GM18870 (cell line): ENCODE results near the gene CACNA1E.
"Not testable (repeated sequence)": the region's sequence is repeated elsewhere in the genome, so short reads cannot be mapped to it uniquely, and the experiment has no call there.

Experiments
- ATAC-seq: cut with Tn5 transposase; IDR thresholded peaks from one replicate; pipeline ENCODE4 v1.9.1; 2021; ENCODE audit warnings: moderate library complexity; ENCODE audit not compliant: unreplicated experiment

The CACNA1E gene

DNA sequence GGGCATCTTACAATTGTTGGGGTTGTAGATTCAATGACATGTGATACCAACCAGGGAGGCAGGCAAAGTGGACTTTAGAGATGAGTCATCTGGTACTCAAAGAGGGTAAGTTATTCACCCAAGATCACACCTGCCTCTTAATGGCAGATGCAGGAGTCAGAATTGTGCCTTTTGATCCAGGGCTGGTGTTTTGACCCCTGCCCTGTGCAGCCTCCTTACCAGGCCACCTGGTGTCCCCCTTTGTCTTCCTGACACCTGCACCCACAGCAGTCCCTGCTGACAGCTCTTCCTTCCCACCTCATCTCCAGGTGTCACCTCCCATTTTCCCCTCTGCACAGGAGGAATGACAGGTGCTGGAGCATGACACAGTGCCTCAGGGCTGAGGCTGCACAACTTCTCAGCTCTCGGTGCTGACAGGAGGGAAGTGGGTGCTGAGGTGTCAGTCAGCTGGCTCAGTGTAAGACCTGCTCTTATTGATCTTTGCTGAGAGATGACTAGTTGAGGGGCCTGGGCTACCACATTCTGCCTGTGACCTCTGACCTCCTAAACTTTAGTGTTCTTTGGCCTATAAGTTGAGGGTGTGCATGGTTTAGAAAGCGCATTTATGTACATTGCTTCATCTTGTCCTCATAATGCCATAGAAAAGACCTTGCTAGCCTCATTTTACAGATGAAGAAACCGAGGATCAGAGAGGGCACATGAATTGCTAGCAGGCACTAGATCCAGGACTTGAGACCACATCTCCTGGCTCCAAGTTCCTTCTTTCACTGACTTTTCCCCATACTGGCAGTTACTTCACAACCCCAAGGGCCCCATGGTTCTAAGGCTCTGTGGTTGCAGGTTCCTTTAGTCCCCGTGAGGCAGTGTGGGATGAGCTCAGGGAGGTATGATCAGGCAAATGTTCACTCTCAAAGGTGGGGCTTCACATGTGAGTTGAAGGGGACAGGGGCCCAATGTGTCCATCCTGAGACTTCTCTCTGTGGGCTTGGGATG is 31.3 kb downstream of the CACNA1E start:
- peak; percentile 80 for ATAC-seq

DNA sequence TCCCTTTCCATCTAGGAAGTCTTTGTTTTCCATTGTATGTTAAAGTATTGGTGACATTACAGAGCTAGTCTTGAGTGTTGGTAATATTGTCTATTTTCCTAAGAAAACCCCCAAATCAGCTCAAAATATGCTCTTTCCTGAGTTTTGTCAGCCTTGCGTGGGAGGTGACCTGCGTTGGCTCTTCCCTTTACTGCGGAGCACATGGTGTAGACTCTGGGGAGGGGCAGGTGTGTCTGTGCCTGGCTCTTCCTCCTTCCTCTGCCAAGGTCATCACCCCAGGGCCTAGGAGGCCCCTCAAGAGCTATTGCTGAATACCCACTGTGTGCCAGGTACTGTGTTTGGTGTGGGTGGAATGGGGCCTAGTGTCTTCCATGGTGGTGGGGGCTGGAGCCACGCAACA is 33.4 kb downstream of the CACNA1E start:
- no peak for ATAC-seq

- ATAC-seq = no peak
These were observed 34.0 kb downstream of the CACNA1E start for GRCh38 chr1:181517181-181517875.

DNA sequence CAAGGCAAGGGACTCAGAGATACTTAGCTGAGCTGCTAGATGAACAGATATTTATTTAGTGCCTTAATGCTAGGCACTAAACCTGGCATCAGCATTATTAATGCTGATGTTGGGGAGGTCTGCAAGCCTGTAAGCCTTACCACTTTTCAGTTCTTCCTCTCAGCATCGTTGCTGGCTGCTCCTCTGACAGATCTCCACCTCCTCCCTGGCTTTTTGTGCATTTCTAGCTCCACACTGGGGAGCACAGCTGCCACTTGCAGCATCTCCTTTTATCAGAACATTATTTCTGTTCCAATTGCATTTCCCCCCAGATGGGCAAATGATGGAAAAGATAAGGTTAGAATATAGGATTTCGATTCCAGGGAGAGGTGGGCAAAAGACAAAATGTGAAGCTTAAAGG is 34.8 kb downstream of the CACNA1E start:
- no peak for ATAC-seq

- ATAC-seq = no peak
These were observed 39.5 kb downstream of the CACNA1E start for GRCh38 chr1:181522864-181523263.

DNA sequence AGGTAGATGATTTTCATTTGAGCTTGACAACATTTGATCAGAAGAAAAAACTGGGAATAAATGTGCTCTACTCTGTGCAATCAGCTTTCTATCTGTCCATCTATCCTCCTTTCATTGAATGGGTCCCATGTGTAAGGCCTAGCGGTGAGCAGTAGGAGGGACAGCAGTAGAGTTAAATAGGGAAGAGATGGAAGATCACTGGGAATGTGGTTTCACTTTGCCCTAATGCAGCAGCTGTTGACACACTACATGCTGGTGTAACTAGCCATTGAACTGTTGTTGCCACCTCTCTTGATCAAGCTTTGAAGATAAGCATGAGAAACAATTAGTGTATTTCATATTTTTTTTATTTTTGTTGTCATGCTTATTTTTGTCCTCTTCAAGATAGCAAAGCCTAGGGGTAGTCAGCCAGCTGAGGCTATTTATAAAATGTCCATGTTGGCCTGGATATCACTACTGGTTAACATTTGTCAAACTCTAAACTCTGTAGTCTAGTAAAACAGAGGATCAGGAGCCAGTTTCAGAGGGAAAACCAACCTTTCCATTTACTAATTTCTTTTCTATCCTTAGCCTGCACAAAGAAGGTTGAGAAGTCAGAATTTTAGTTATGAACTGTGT is 41.9 kb downstream of the CACNA1E start:
- no peak for ATAC-seq

- ATAC-seq = not testable (repeated sequence)
These were observed 44.9 kb downstream of the CACNA1E start for GRCh38 chr1:181528241-181528640.

DNA sequence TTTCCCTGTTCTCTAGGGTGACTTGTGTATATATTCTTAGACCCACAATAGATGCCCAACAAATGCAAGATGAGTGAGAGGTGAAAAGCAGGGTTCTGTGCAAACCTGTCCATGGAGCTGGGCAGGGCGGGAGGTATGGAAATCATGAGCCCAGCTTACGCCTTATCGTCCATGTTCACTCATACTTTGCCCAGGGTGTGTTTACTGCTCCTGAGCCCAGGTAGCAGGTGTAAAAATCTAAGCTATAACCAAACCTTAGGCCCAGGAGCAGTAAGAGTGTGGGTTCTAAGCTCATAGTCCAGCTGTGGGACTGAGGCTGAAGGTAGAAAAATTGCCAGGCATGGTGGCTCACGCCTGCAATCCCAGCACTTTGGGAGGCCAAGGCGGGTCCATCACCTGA is 48.1 kb downstream of the CACNA1E start:
- ATAC-seq = no peak

- no peak for ATAC-seq
These were observed 48.8 kb downstream of the CACNA1E start for GRCh38 chr1:181531951-181532600.

- no peak for ATAC-seq
These were observed 55.5 kb downstream of the CACNA1E start for GRCh38 chr1:181538836-181539235.

GRCh38 chr1:181541458-181541857 is 58.1 kb downstream of the CACNA1E start:
- ATAC-seq = no peak

DNA sequence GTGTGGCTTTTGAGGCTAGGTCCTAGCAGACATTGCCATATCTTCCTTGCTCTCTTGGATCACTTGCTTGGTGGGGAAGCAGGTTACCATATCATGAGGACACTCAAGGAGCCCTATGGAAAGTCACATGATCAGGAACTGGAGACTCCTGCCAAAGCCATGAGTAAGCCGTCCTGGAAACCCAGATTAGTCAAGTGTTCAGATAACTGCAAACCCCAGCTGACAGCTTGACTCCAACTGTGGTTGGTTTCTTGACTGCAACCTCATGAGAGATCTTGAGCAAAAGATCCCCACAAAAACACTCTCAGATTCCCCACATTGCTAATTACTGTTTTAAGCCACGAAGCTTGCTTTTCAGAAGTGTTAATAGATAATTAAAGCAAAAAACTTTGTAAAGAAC is 58.6 kb downstream of the CACNA1E start:
- no peak for ATAC-seq

GRCh38 chr1:181542406-181542805 is 59.1 kb downstream of the CACNA1E start:
- not testable (repeated sequence) for ATAC-seq

- ATAC-seq = no peak
These were observed 62.1 kb downstream of the CACNA1E start for GRCh38 chr1:181545395-181545794.

DNA sequence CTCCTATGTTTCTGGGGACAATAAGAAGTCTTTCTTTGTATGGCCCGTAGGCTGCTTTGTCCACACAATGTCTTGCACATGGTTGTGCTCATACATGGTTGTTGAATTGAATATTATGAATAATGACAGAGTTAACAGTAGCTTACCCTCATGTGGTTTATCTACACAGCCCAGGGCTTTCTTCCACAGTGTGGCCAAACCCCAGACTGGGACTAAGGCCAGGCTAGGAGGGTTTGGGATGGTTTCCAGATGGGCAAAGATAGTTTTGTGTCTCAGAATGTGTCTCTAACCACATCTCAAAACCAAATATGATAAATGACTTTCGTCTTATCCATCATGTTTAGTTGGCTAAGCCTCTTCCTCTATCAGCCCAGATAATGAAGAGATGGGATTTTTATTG is 65.2 kb downstream of the CACNA1E start:
- ATAC-seq = no peak

DNA sequence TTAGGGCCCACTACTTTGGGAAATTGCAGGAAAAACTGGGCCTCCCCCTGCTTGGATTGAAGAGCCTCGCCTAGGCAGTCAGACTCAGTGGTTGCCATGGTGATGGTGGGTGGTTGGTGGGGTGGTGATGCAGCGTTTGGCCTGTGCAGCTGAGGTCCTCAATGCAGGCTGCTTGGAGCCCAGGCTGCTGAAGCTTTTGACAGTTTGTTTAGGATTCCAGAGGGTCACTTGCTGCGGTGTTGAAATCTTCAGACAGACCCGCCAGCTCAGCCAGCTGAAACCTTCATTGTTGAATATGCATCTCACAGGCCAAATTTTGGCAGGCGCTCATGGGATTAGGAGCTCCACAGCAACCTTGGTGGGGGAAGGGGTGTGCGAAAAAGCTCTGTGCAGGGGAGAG is 67.9 kb downstream of the CACNA1E start:
- no peak for ATAC-seq

DNA sequence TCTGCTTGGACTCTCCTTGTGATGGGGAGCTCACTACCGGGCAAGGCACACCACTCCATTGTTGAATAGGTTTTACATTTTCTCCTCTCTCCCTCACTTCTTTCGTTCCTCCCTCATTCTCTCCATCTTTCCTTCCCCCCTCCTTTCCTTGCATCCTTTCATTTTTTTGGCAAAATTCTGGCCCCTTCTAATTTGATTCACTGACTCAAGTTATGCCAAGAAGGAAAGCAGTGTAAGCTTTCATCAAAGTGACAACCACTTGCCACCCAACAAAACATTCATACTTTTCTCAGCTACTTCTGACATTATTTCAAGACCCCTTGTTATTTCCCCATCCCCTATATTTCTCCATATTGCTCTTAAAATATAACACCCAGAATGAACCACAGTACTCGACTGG is 68.4 kb downstream of the CACNA1E start:
- ATAC-seq = no peak

DNA sequence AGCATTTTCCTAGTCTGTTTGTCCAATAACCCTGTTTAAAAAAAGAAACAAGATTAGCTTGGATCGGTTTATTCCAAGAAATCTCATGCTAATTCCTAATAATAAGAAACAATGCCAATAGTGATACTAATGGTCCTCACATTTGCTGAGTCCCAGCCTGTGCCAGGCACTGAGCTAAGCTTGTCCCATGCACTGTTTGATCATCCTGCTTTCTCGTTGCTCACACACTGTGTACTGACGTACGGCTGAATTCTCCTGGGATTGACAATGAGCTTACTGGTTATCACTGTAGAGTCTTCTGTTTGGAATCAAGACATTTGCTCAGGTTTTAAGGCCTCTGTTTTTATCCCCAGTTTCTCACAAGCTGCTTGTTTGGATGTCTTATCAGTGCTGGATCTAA is 71.1 kb downstream of the CACNA1E start:
- no peak for ATAC-seq

GRCh38 chr1:181556631-181557030 is 73.3 kb downstream of the CACNA1E start:
- no peak for ATAC-seq

DNA sequence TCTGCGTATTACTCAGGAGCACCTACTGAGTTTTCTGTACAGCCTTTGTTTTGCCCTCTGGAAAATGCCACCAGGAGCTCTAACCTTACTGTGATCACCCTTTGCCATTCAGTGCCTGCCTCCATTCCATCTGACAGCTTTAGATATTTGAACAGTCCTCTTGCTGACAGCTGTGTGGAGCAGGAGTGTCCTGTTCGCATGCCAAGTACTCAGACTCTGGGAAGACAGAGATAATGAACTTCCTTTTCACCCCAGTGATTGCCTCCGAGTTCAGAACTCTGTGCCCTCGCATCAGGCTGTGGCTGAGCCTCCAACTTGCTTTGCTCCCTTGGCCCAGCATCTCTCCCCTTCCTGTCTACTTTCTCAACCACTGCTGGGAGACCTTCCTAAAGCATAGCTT is 74.0 kb downstream of the CACNA1E start:
- no peak for ATAC-seq

DNA sequence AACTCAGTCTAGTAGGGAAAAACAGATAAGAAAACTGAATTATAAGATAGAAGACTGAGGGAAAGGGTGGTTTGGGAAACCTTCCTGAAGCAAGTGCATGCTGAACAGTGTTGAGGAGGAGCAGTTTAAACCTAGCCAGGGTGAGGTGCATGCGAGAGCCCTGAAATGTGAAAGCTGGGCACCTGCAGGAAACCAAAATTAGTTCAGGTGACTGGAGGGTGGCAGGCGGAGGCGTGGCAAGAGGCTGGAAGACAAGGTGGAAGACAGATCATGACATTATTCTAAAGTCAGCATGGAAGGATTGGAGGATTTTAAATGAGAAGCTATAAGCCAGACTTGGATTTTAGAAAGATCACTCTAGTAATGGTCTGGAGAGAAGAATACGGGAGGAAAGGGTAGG is 75.1 kb downstream of the CACNA1E start:
- no peak for ATAC-seq
